Endothelial cell of umbilical vein (primary cell): ENCODE data around the gene CDK17. TPM values are rescaled to one million over a fixed set of nuclear protein-coding genes. Genes with fewer than 3 reads are reported as not detected.
A peak's percentile ranks its signal among the peaks of the same experiment; 100 is the strongest.

Experiments
- BruUV-seq: library from RNA; stranded (reverse); fragments of 400-500 nt; replicated peaks from 2 replicates; lab custom pipeline; 2021; lab: Mats Ljungman, UMichigan
- CTCF ChIA-PET: fragments of 300-600, 350-600 bp; sonication (Branson Sonifier 250); formaldehyde crosslinking; loops from one replicate; lab custom pipeline; 2021; ENCODE audit warnings: antibody characterized with exemption, inconsistent platforms; lab: Charles Lee
- POLR2A ChIA-PET: fragments of 300-600, 350-600 bp; sonication (Branson Sonifier 250); formaldehyde crosslinking; loops from one replicate; lab custom pipeline; 2021; ENCODE audit warnings: antibody characterized with exemption, inconsistent platforms; lab: Charles Lee
- DNase-seq: peaks from one replicate; pipeline ENCODE4 v3.0.0-alpha.2; 2011; ENCODE audit warnings: low read depth, low spot score
- FAIRE-seq: peaks from 2 replicates; lab custom pipeline; 2011; peaks lifted over from hg19 to GRCh38; lab: Jason Lieb, UNC
- H2AFZ ChIP-seq: 2 replicates; pipeline ENCODE4 v1.6.0; 2012; ENCODE audit warnings: low read depth, low read length, control low read depth, inconsistent platforms
- H3K27ac ChIP-seq: 2 replicates; pipeline ENCODE4 v1.5.1; 2011; ENCODE audit warnings: low read depth, mild to moderate bottlenecking, control low read depth, low read length, moderate library complexity; ENCODE audit not compliant: insufficient read depth
- H3K27me3 ChIP-seq, 2 experiments: 2 replicates each; pipeline versions ENCODE4 v1.6.0 to v1.6.1; 2011; ENCODE audit warnings: low read length in 2 of 2, mixed read lengths in 1 of 2; ENCODE audit not compliant: control insufficient read depth in 2 of 2, insufficient read depth in 2 of 2
- H3K36me3 ChIP-seq, 2 experiments: 2 replicates in 1 of 2; 3 replicates in 1 of 2; pipeline ENCODE4 v1.5.1; 2011; ENCODE audit warnings: low read length in 2 of 2, mild to moderate bottlenecking in 1 of 2, moderate library complexity in 1 of 2; ENCODE audit not compliant: control insufficient read depth in 2 of 2, insufficient read depth in 2 of 2; ENCODE audit errors: extremely low read depth in 1 of 2
- H3K4me1 ChIP-seq: 3 replicates; pipeline ENCODE4 v1.5.1; 2011; ENCODE audit warnings: mild to moderate bottlenecking, low read length; ENCODE audit not compliant: control insufficient read depth, insufficient read depth; ENCODE audit errors: extremely low read depth
- H3K4me2 ChIP-seq: 2 replicates; pipeline ENCODE4 v1.6.1; 2011; ENCODE audit warnings: low read length, control low read depth, mixed read lengths; ENCODE audit not compliant: insufficient read depth
- H3K4me3 ChIP-seq, 3 experiments: fragments of 200-600 bp in 1 of 3; sonication (generic), shearing (Covaris generic) in 1 of 3; replicated peaks in 1 of 3; 2 replicates each; pipeline ENCODE4 v1.5.1; 2011 to 2016; ENCODE audit warnings: control low read depth in 3 of 3, low read length in 3 of 3, mild to moderate bottlenecking in 2 of 3, inconsistent platforms in 1 of 3, low read depth in 1 of 3, moderate library complexity in 1 of 3; ENCODE audit not compliant: insufficient read depth in 1 of 3
- H3K79me2 ChIP-seq: 2 replicates; pipeline ENCODE4 v1.6.0; 2012; ENCODE audit warnings: low read length, inconsistent platforms; ENCODE audit not compliant: control insufficient read depth, insufficient read depth
- H3K9ac ChIP-seq: replicated peaks from 2 replicates; pipeline ENCODE3; 2011; ENCODE audit warnings: low read length, control low read depth; ENCODE audit not compliant: insufficient read depth; ENCODE audit errors: extremely low read depth
- H3K9me1 ChIP-seq: replicated peaks from 3 replicates; pipeline ENCODE4 v1.6.0; 2011; ENCODE audit warnings: mild to moderate bottlenecking, low read length; ENCODE audit not compliant: control insufficient read depth, insufficient read depth; ENCODE audit errors: extremely low read depth
- H3K9me3 ChIP-seq: replicated peaks from 2 replicates; pipeline ENCODE4 v1.5.1; 2012; ENCODE audit warnings: low read length, inconsistent platforms; ENCODE audit not compliant: control insufficient read depth, insufficient read depth
- H4K20me1 ChIP-seq: replicated peaks from 2 replicates; pipeline ENCODE3; 2011; ENCODE audit warnings: mild to moderate bottlenecking, low read length; ENCODE audit not compliant: control insufficient read depth, insufficient read depth; ENCODE audit errors: extremely low read depth
- EZH2 ChIP-seq: IDR thresholded peaks from 2 replicates; pipeline ENCODE4 v1.6.1; 2012; ENCODE audit warnings: borderline replicate concordance, low read depth, mild to moderate bottlenecking, moderate library complexity, low read length, inconsistent platforms; ENCODE audit not compliant: severe bottlenecking
- FOS ChIP-seq: IDR thresholded peaks from 2 replicates; pipeline ENCODE4 v1.6.1; 2011; ENCODE audit warnings: mild to moderate bottlenecking, low read length, moderate library complexity, borderline replicate concordance; ENCODE audit not compliant: insufficient read depth
- GATA2 ChIP-seq: IDR thresholded peaks from 2 replicates; pipeline ENCODE4 v1.7.0; 2011; ENCODE audit warnings: low read depth, mild to moderate bottlenecking, moderate library complexity, mixed read lengths, low read length; ENCODE audit not compliant: insufficient read length, insufficient read depth
- JUN ChIP-seq: IDR thresholded peaks from 2 replicates; pipeline ENCODE4 v1.6.1; 2011; ENCODE audit warnings: borderline replicate concordance, low read depth; ENCODE audit not compliant: insufficient read length, insufficient read depth
- MYC ChIP-seq: IDR thresholded peaks from one replicate; pipeline ENCODE4 v1.6.1; 2011; ENCODE audit warnings: mild to moderate bottlenecking, low read depth, low read length
- POLR2A ChIP-seq: IDR thresholded peaks from 2 replicates; pipeline ENCODE4 v1.6.1; 2012; ENCODE audit warnings: low read depth, mild to moderate bottlenecking, control low read depth, low read length
- POLR2AphosphoS5 ChIP-seq: IDR thresholded peaks from 2 replicates; pipeline ENCODE4 v1.6.1; 2012; ENCODE audit warnings: low read depth, mild to moderate bottlenecking, control low read depth, low read length, moderate library complexity; ENCODE audit not compliant: insufficient read depth
- dilution Hi-C: fragments of 300-500 bp; cut with MboI; formaldehyde crosslinking; loops from one replicate; pipeline ENCODE4 v1.15.0; 2019; ENCODE audit warnings: low sequenced_read_pairs; ENCODE audit not compliant: extremely low pct_ligation_motif_present
- intact Hi-C: fragments of 100-400 bp; cut with micrococcal nuclease; formaldehyde crosslinking; loops from one replicate; pipeline ENCODE4 v1.10.0; 2022
- polyA plus RNA-seq, 4 experiments: library from polyadenylated mRNA; depleted of rRNA in 3 of 4; stranded (reverse) in 3 of 4; unstranded in 1 of 4; fragments of >200 nt; gene quantifications; 2 replicates each; pipeline versions ENCODE4 v1.2.1 to v1.2.3, GENCODE V29; 2011 to 2012; ENCODE audit warnings: missing spikeins in 1 of 4
- total RNA-seq: library from RNA; stranded (reverse); gene quantifications from 2 replicates; pipeline ENCODE4 v1.2.3, GENCODE V29; 2021
- TF ChIP-seq, protein P1 (sequence below): IDR thresholded peaks from 2 replicates; pipeline ENCODE4 v1.6.1; 2011; ENCODE audit not compliant: insufficient read depth, insufficient read length
- TF ChIP-seq, protein P2 (sequence below), 2 donors: IDR thresholded peaks; 1 replicate in 1 of 2; 2 replicates in 1 of 2; pipeline ENCODE4 v1.5.1; 2011; ENCODE audit warnings: low read length in 2 of 2, mild to moderate bottlenecking in 2 of 2, moderate library complexity in 2 of 2, control low read depth in 1 of 2, inconsistent platforms in 1 of 2, low read depth in 1 of 2; ENCODE audit not compliant: insufficient read depth in 1 of 2; ENCODE audit errors: extremely low read depth in 1 of 2

Gene CDK17
- total and polyA plus RNA-seq, 2 donors (not counting 3 experiments of a cell fraction or from before 2014, with no cell fraction given), result 61.1 to 176 TPM

DNA sequence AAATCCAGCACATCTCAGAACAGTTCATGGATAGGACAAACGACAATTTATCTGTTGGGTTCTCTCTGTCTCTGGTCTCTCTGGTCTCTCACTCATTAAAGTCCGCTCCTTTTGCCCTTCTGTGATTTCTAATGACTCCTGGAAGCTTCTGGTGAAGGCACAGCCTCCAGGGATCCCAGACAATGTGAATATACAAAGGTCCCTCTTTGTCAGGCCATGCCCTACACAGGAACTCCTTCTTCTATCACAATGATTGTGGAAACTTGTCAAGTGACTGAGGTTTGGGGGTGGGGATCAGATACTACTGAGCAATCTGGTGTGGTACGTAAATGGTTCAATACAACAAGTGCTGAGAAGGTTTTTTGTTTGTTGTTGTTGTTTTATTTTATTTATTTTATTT is 42.7 kb upstream of the CDK17 start:
- H3K27ac ChIP-seq, result peak overlapping the region; percentile 44
- peaks cover 52% of the 10 kb centered on the region for H3K79me2 ChIP-seq
- peaks cover 0 to 4% of the 10 kb centered on the region in 2 experiments for H3K36me3 ChIP-seq
- no peaks in the 10 kb centered on the region for H3K9me1 ChIP-seq
- no peak overlapping the region for H3K4me2 ChIP-seq
- FAIRE-seq (no peak), DNase-seq (no peak)
- no peaks in the 10 kb centered on the region for H3K27me3 ChIP-seq
- CTCF ChIA-PET, result no interaction called here
- H2AFZ ChIP-seq, result no peak overlapping the region
- TF ChIP-seq FOS (no peak), GATA2 (no peak), MYC (no peak)
- TF ChIP-seq, protein P1, sequence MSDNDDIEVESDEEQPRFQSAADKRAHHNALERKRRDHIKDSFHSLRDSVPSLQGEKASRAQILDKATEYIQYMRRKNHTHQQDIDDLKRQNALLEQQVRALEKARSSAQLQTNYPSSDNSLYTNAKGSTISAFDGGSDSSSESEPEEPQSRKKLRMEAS, result no peak
- no peaks in the 10 kb centered on the region for H4K20me1 ChIP-seq
- no TSS peak for BruUV-seq
- no peak overlapping the region for H3K4me3 ChIP-seq
- dilution Hi-C loops, result no loop called here
- H3K4me1 ChIP-seq, result peaks cover 59% of the 10 kb centered on the region
- intact Hi-C loops, result loop anchor here (10.0 kb wide), 1 partner anchor 702 kb away; no protein-coding TSS in a partner anchor
- POLR2A ChIA-PET, result no interaction called here
- H3K9ac ChIP-seq, result no peak overlapping the region
- no peaks in the 10 kb centered on the region for H3K9me3 ChIP-seq

DNA sequence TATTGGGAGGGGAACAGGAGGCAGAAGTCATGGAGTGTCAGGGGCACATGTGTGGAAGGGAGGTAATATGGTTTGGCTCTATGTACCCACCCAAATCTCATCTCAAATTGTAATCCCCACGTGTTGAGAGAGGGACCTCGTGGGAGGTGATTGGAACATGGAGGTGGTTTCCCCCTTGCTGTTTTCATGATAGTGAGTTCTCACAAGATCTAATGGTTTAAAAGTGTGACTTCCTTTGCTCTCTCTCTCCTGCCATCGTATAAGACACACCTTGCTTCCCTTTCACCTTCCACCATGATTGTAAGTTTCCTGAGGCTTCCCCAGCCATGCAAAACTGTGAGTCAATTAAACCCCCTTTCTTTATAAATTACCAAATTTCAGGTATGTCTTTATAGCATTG is 41.6 kb upstream of the CDK17 start:
- H2AFZ ChIP-seq, result no peak overlapping the region
- H3K27me3 ChIP-seq, result no peaks in the 10 kb centered on the region
- peaks cover 57% of the 10 kb centered on the region for H3K79me2 ChIP-seq
- peaks cover 0 to 4% of the 10 kb centered on the region in 2 experiments for H3K36me3 ChIP-seq
- H3K27ac ChIP-seq, result peak overlapping the region; percentile 21
- FAIRE-seq (no peak), DNase-seq (no peak)
- dilution Hi-C loops, result no loop called here
- no peaks in the 10 kb centered on the region for H3K9me1 ChIP-seq
- intact Hi-C loops, result loop anchor here (10.0 kb wide), 1 partner anchor 703 kb away; no protein-coding TSS in a partner anchor
- ChIA-PET CTCF (no interaction called here), POLR2A (no interaction called here)
- TF ChIP-seq GATA2 (no peak), MYC (no peak), POLR2A (no peak), JUN (no peak), FOS (no peak), POLR2AphosphoS5 (no peak), EZH2 (no peak)
- TF ChIP-seq, protein P2, sequence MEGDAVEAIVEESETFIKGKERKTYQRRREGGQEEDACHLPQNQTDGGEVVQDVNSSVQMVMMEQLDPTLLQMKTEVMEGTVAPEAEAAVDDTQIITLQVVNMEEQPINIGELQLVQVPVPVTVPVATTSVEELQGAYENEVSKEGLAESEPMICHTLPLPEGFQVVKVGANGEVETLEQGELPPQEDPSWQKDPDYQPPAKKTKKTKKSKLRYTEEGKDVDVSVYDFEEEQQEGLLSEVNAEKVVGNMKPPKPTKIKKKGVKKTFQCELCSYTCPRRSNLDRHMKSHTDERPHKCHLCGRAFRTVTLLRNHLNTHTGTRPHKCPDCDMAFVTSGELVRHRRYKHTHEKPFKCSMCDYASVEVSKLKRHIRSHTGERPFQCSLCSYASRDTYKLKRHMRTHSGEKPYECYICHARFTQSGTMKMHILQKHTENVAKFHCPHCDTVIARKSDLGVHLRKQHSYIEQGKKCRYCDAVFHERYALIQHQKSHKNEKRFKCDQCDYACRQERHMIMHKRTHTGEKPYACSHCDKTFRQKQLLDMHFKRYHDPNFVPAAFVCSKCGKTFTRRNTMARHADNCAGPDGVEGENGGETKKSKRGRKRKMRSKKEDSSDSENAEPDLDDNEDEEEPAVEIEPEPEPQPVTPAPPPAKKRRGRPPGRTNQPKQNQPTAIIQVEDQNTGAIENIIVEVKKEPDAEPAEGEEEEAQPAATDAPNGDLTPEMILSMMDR (IDR thresholded peaks at IDR 0.05; ENCODE audit: extremely low read depth in 1 of 2, insufficient read depth in 1 of 2, low read depth in 1 of 2, low read length in 2 of 2), result no peak
- TF ChIP-seq, protein P1, result no peak
- H3K4me1 ChIP-seq, result peaks cover 53% of the 10 kb centered on the region
- no TSS peak for BruUV-seq
- no peak overlapping the region for H3K4me3 ChIP-seq
- no peak overlapping the region for H3K4me2 ChIP-seq
- H4K20me1 ChIP-seq, result no peaks in the 10 kb centered on the region
- H3K9me3 ChIP-seq, result no peaks in the 10 kb centered on the region
- no peak overlapping the region for H3K9ac ChIP-seq
